Left cardiac atrium (tissue), 4 donors: ENCODE measurements around the gene NLGN1. TPM values are rescaled to one million over a fixed set of nuclear protein-coding genes. Genes with fewer than 3 reads are reported as not detected.

Experiments
- ATAC-seq, 2 donors: fragments of 200-7000 bp; cut with Tn5 transposase; one replicate each; pipeline ENCODE4 v1.9.1; 2020; ENCODE audit warnings: mild to moderate bottlenecking in 2 of 2, moderate library complexity in 2 of 2
- DNase-seq: peaks from one replicate; pipeline ENCODE4 v3.0.0-alpha.2; 2020
- intact Hi-C, 2 donors: fragments of 100-400 bp; cut with DNase I; formaldehyde crosslinking; loops; one replicate each; pipeline versions ENCODE4 v1.14.1 to v1.15.1; 2022 to 2023
- total RNA-seq, 2 donors: library from RNA; stranded (reverse); fragmentation: NEBNext Ultra II Directional; extraction: Animal tissue kit (Norgen Biotek cat#: 25700); gene quantifications; one replicate each; pipeline ENCODE4 v1.2.1, GENCODE V29; 2021
- donor health status: DM: no; HTN: yes; CAD: no.
- donor health status: DM: no; HTN: yes; CAD: no; lungs with severe emphysema.
- donor health status: DM: yes; HTN: yes; CAD: no.
- donor health status: Dilated cardiomyopathy.

NLGN1 gene
- total RNA-seq, 2 donors from 2014 or later, result 2.2 to 2.5 TPM

- ATAC-seq (no peak), DNase-seq (no peak)
- intact Hi-C loops, result no loop called here
These were observed 217.0 kb downstream of the NLGN1 start for GRCh38 chr3:173614522-173614921.

- DNase-seq (no peak), ATAC-seq (no peak)
- intact Hi-C loops, result no loop called here
These were observed 218.1 kb downstream of the NLGN1 start for GRCh38 chr3:173615661-173616060.

- ATAC-seq, result peak; percentile 65 to 86
- intact Hi-C loops, result no loop called here
These were observed 219.9 kb downstream of the NLGN1 start for GRCh38 chr3:173617490-173617889.

GRCh38 chr3:173618148-173618547 is 220.6 kb downstream of the NLGN1 start:
- no peak for DNase-seq
- ATAC-seq, result no peak
- intact Hi-C loops, result no loop called here

More at GRCh38 chr3:173617490-173617889, 219.9 kb downstream of the NLGN1 start:
- DNase-seq, result peak; percentile 24

GRCh38 chr3:173618703-173619102 is 221.2 kb downstream of the NLGN1 start:
- DNase-seq (peak; percentile 15), ATAC-seq (peak; percentile 84 to 85)
- intact Hi-C loops, result no loop called here

- intact Hi-C loops, result no loop called here
- no peak for ATAC-seq
- DNase-seq, result no peak
These were observed 224.6 kb downstream of the NLGN1 start for GRCh38 chr3:173622166-173622565.

GRCh38 chr3:173624086-173624485 is 226.5 kb downstream of the NLGN1 start:
- DNase-seq, result no peak
- no peak for ATAC-seq
- intact Hi-C loops, result no loop called here

- intact Hi-C loops, result no loop called here
- no peak for ATAC-seq
- no peak for DNase-seq
These were observed 233.3 kb downstream of the NLGN1 start for GRCh38 chr3:173630849-173631248.

- ATAC-seq, result no peak
- intact Hi-C loops, result no loop called here
- DNase-seq, result no peak
These were observed 235.4 kb downstream of the NLGN1 start for GRCh38 chr3:173632945-173633344.

- intact Hi-C loops, result no loop called here
- ATAC-seq (no peak), DNase-seq (no peak)
These were observed 238.3 kb downstream of the NLGN1 start for GRCh38 chr3:173635826-173636225.

GRCh38 chr3:173639098-173639497 is 241.6 kb downstream of the NLGN1 start:
- DNase-seq, result no peak
- intact Hi-C loops, result no loop called here
- no peak for ATAC-seq

- ATAC-seq (no peak), DNase-seq (no peak)
- intact Hi-C loops, result no loop called here
These were observed 244.2 kb downstream of the NLGN1 start for GRCh38 chr3:173641696-173642095.

GRCh38 chr3:173644086-173645082 is 246.8 kb downstream of the NLGN1 start:
- DNase-seq (no peak), ATAC-seq (no peak)
- intact Hi-C loops, result no loop called here

GRCh38 chr3:173650596-173650995 is 253.1 kb downstream of the NLGN1 start:
- intact Hi-C loops, result no loop called here
- no peak for DNase-seq
- no peak for ATAC-seq

- intact Hi-C loops, result no loop called here
- DNase-seq, result no peak
These were observed 254.5 kb downstream of the NLGN1 start for GRCh38 chr3:173652093-173652492.

GRCh38 chr3:173653781-173654180 is 256.2 kb downstream of the NLGN1 start:
- ATAC-seq, result no peak
- DNase-seq, result no peak
- intact Hi-C loops, result no loop called here

More at GRCh38 chr3:173652093-173652492, 254.5 kb downstream of the NLGN1 start:
- ATAC-seq, result no peak

- no peak for ATAC-seq
- no peak for DNase-seq
- intact Hi-C loops, result no loop called here
These were observed 262.4 kb downstream of the NLGN1 start for GRCh38 chr3:173659972-173660371.

GRCh38 chr3:173660645-173661299 is 263.2 kb downstream of the NLGN1 start:
- intact Hi-C loops, result no loop called here
- DNase-seq (no peak), ATAC-seq (peak in 1 of 2 donors; percentile 42)

GRCh38 chr3:173663696-173664111 is 266.2 kb downstream of the NLGN1 start:
- ATAC-seq (no peak), DNase-seq (no peak)
- intact Hi-C loops, result no loop called here

GRCh38 chr3:173676094-173676493 is 278.6 kb downstream of the NLGN1 start:
- ATAC-seq, result no peak
- no peak for DNase-seq
- intact Hi-C loops, result no loop called here
